ENCODE data around the gene DHH. TPM values are rescaled to one million over a fixed set of nuclear protein-coding genes. Genes with fewer than 3 reads are reported as not detected.

Gene DHH
- total RNA-seq, 1 experiment from 2014 or later, result not detected

DNA sequence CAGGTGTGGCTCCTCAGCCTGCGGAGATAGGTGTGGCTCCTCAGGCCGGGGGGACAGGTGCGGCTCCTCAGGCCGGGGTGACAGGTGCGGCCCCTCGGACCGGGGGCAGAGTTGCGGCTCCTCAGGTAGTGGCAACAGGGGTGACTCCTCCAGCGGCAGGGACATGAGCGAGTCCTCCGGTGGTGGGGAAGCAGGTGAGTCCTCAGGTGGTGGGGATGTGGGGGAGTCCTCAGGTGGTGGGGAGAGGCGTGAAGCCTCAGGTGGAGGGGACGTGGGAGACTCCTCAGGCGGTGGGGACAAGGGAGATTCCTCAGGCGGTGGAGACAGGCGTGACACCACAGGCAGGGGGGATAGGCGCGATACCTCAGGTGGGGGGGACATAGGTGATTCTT, 43.2 kb downstream of the DHH start:
- DNase-seq (ENCODE audit: low read depth), result no peak

DNA sequence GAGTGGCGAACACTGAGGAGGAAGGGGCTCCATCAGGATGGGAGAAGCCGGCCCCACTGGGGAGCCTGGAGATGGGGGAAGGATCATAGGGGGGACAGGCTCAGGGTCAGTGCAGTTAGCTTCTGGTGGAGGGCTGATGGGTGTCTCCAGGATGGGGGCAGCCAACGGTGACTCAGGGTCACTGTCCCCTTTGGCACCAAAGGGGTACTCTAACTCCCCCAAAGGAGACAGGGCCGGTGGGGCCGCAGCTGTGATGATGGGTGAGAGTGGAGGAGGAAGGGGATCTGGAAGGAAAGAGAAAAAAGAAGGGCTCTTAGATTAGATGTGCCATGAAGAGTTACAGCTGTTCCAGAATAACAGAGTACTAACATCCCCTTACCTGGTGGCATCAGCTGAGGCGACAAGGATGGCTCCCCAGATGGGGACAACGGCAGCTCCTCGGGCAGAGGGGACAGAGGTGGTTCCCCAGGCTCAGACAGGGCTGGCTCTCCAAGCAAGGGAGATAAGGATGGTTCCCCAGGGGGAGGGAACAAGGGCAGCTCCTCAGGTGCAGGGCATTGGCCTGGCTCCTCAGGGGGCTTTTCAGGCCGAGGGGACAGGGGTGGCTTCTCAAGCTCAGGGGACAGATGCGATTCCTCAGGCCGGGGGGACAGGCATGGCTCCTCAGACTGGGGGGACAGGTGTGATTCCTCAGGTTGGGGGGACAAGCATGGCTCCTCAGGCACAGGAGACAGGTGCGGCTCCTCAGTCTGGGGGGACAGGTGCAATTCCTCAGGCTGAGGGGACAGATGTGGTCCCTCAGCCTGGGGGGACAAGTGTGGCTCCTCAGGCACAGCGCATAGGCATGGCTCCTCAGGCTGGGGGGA, 43.9 kb downstream of the DHH start:
- DNase-seq (ENCODE audit: low read depth), result no peak

DNA sequence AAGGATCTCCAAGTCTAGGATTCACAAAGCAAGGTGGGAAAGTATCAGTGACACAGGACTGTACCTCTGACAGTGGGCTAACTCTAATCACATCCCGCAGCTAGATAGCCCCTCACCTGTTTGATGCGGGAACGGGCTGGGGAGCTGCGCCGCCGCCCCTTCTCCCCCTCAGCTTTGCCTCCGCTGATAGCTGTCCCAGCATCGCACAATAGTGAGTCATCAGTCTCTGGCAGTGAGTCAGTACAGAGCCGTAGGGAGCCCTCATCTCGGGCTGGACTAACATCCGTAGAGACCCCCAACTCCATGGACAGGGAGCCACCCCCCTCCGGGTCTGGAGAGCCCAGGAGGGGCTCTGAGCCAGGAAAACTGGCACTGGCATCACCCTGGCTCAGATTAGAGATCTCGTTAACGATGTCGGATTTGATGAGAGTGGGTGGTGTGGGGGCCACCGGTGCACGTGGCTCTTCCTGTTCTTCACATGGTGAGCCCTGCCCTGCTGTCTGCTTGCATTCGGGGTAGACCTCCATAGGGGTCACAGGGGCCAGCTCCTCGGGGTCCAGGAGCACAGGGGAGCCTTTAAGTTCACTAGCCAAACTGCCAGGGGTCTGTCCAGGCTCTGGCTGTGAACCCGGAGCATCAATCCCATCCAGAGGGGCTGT, 44.9 kb downstream of the DHH start:
- peak; percentile 77 for DNase-seq (ENCODE audit: low read depth)

DNA sequence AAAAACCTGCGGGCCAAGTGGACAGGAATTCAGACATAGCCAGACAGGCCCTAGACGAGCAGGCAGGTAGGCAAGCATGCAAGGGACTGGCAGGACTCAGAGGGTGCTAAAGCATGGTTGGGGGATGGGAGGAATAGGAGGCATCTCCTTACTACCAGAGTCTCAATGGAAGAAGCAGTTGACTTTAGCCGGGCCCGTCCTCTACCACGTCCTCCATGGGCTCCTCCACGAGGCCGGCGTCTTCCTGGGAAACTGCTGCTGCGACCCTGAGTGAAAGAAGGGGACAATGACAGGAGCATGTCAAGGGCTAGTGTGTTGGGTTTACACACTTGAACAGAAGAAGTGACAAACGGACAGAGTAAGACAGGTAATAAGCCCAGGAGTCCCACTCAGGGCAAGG, 45.6 kb downstream of the DHH start:
- no peak for DNase-seq (ENCODE audit: low read depth)

DNA sequence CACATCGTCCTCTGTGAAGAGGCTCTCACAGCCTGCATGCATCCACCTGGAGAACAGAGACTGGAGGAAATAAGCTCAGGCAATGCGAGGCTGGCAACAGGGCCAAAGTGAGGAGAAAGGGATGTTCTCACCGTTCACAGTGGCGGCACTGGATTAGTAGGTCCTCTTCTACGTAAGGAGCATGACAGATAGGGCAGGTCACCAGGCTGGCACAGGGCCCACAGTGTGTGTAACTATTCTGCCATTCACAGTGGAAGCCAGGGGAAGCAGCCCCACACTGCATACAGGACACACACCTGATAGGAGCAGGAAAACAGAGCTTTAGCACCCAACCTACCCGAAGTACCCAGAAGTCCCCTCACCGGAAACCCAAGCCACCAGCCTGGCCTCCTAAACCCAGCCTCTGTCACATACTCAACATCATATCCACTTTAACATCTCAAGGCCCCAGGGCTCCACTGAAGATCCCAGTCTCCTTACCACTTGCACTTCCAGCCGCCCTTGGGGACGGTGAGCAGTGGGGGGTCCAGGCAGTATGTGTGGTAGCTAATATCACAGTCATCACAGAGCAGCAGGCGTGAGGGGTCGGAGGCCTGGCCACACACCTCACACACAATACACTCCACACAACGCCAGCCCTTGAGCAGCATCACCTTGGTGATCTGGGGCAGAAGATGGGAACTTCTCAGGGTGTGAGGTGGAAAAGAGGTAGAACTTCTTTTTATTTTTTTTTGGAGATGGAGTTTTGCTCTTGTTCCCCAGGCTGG, 48.3 kb downstream of the DHH start:
- no peak for DNase-seq (ENCODE audit: low read depth)

DNA sequence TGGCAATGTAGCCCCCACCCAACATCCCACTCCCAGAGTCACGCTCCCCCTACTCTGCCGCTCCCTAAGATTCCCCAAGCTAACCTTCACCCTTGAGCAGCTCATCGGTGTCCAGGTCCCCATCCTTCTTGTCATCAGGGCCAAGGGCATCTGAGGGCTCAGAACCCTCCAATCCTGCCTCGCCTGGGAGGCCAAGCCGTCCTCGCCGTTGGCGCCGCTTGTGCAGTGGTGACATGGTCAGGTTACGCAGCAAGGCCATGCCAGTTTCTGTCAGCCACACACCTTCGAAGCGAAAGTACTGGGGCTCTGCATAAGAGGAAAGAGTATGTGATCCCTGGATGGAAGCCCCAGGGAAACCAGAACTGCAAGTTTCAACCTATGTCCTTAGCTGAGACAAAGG, 49.9 kb downstream of the DHH start:
- DNase-seq (ENCODE audit: low read depth), result no peak

DNA sequence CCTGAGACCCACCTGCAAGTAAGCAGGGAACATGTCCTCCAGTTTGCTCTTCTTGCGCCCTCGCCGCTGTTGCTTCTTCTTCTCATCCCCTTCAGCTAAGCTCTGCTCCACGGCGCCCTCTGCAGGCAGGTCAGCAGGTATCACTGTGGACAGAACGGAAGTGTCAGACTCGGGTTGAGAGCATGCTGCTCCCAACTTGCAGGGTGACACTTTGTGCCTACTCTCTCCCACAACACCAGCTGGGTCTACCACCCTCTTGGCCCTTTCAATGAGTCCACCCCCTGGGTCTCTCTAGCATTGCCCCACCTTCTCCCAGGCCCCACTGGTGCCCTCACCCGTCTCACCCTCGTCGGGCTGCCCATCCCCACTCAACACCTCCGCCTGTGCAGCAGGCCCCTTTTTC, 50.7 kb downstream of the DHH start:
- peak; percentile 67 for DNase-seq (ENCODE audit: low read depth)

DNA sequence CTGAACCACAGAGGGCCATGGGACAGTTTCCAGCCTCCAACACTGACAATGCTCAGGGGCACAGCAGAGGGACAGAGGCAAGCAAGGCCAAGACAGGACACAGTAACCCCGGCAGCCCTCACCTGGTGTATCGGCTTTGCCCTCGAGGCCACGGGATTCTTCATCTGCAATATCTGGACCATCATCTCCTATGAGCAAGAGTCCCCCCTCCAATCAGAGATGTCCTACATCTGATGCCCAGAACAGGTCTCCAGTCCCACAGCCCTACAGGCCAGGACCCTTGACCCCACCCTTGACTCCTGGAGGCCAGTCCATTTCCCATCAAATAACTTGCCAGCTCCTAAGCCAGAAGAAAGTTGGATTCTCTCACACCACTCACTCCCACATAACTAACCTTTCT, 51.4 kb downstream of the DHH start:
- DNase-seq (ENCODE audit: low read depth), result no peak

DNA sequence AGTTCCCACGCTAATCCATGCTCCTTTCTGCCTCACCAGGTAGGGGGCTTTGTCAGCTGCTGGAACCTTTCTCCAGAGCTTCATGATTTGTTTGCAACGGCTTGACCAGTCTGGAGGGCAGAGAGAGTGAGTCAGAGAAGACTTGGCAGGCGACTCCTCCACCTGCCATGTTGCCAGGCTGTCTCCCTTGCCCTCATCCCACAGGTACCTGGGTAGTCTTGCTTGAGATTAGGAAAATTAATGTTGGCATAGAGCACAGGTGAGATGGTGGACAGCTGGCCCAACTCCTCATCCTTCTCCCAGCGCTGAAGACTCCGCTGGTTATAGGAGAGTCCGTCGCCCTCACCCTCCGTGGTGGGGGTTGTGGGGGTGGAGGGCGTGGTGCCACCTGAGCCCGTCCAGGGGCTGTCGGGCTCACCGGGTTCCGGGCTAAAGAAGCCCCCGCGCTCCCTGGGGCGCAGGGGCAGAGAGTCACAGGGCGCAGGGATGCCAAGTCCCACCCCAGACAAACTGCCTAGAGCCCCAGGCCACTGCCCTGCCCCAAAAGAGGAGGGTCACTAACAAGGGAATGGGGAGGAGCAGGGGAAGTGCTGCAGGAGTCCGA, 52.6 kb downstream of the DHH start:
- no peak for DNase-seq (ENCODE audit: low read depth)

DNA sequence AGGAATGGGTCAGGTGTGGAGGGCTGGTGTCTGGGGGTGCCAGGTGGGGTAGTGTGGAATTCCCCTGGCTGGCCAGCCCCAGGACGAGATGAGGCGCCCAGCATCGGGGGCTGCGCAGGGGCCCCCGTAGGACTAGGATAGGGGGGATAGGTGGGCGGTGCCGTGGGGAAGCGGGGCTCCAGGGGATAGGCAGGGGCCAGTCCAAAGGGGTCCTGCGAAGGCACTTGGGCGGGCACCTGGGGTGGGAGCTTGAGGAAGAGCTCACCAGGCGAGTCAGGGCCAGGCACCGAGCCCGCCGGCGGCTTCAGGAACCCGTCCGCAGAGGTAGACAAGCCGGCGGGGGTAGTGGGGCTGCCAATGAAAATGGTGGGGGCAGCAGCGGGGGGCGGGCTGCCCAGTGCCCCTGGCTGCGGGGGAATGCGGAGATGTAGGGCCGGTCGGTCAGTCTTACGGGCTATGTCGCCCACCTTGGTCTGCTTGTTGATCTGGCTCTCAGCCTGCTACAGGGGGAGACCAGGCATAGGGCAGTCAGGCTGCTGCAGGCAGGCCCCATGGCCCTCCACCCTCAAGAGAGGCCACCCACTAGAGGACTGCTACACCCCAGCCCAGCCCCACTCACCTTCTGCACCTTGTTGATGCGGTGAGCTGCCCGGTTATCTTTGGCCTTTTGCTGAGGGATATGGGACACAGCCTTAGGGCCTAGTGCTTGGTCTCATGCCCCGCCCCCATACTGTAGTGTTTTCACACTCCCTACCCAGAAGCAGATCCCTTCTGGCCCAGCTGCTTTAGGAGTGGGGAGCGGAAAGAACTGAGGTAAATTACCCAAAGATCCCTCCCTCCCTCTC, 53.3 kb downstream of the DHH start:
- DNase-seq (ENCODE audit: low read depth), result no peak

DNA sequence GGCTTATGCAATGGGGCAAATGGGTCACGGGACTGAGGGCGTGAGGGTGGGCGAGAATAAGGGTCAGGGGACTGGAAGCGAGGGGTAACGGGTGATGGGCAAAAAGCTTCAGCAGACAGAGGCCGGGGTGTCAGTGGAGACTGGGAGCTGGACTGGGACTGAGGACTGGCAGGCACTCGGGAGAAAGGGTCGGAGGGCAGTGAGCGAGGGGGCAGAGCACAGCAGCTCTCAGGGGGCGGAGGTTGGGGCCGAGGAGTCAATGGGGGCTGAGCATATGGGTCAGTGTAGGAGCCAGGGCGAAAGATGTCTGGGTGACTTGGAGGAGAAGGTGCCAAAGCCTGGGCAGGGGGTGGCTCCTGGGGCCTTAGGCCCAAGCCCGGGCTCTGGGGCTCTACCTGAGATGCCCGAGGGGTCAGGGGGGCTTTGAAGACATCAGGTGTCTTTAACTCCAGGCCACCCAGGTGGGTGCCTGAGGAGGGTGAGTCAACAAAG, 54.2 kb downstream of the DHH start:
- no peak for DNase-seq (ENCODE audit: low read depth)

DNA sequence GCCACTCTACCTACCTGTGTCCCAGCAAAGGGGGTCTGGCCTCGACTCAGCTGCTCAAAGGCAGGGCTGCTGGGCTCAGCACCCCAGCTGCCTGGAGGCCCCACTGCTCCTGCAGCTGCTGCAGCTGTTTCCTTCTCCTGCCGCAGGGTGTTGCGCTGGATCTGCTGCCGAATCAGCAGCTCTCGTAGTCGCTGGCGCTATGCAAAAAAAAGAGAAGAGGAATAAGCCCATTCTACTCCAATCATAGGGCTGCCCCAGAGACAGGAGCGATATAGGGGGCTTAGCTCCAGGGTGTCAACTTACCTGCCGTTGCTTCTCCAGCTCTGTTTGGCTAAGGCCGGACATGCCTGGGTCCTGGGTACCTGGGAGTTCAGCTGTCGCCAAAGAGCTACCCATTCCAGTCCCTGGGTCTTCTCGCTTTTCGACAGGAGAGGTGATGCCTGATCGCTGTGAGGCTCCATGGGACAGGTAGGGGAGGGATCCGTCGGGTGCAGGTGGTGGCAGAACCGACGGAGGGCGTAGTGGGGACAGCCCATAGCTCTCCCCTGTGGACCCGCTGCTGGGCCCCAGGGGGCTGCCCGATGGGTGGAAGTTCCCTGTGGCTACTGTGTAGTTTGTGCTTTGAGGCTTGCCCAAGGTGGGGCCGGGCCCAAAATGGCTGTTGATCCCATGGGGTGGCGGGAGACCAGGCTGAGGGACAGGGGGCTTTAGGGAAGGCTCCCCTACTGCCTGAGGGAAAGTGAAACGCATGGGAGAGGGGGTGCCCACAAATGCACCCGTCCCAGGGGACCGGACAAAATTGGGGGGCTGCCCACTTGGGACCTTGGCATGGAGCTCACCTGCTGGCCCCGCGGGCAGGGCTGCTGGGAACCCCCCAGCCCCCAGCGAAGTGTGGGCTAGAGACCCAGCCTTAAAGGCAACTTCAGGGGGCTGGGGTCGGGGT, 54.9 kb downstream of the DHH start:
- no peak for DNase-seq (ENCODE audit: low read depth)

DNA sequence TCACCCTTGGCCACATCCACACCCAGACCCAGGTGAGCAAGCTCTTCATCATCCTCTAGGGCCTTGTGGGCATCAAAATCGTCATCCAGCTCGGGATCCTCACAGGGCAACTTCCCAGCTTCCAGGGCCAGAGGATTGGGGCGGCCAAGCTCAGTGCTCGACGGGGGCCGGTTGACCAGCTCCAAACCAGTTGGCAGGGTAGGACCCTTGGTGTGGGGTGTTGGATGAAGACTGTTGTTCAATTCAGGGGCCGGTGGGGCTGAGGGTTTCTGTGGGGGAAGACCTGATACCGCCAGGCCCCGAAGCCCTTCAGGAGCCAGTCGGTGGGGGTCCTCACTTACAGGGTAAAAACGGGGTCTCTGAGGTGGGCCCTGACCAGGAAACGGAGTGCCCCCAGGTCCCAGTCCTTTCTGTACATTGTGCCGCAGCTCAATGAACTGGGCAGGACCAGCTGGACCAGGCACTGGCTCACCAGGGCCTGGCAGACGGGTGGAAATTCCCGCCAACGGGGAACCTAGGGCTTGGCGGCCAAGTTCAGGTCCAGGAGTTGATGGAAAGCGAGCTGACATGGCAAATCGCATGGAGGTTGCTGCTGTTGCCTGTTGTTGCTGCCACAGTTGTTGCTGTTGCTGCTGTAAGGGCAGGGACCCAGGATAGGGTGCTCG, 56.2 kb downstream of the DHH start:
- DNase-seq (ENCODE audit: low read depth), result no peak

DNA sequence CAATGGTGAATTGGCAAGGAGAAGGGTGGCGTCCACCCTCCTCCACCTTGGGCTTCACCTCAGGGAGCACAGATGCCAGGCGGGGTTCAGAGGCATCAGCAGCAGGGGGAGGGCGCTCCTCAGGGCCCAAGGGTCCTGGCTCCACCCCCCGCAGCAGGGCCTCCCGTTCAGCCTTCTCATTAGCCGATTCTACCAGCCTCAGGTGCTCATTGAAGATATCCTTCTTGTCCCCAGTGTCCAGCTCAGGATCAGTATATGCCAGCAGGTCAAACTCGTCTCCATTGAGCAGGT, 56.7 kb downstream of the DHH start:
- no peak for DNase-seq (ENCODE audit: low read depth)

DNA sequence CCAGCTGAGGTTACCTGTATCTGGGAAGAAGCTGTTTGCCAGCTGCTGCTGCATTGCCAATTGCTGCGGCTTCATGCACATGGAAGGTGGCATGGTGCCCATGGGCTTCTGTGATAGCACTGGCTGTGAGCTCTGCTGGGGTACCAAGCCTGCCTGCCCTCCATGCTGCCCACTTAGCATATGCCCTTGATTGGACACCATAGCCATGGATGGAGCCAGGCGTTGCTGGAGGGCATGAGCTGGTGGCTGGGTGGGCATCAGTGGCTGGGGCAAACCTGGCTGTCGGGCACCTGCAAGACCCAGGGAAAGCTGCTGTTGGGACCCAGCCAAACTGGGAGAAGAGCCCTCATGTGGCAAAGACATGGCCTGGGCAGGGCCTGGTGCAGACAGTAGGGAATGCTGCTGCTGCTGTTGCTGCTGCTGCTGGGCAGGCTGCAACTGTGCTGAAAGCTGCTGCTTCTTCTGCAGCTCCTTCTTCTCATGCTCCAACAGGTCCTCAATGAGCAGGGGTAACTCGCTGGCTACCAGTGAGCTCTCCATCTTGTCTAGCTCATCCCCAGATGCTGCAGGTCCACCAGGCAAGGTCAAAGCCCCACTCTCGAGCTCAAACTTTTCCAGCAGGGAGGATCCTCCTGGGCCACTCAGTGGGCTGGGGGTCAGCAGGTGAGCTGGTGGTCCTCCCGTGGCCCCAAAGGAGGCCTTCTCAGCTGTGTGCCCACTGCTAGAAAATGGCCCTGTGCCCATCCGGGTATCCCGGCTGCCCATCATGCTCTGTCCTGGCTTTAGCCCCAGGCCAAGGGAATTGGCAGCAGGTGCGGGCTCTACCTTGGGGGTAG, 57.3 kb downstream of the DHH start:
- DNase-seq (ENCODE audit: low read depth), result no peak

All from Daoy (cell line).